NCI-H526 (cell line): Measurements from ENCODE around the gene ITPR1.
"Not testable (repeated sequence)": the region's sequence is repeated elsewhere in the genome, so short reads cannot be mapped to it uniquely, and the experiment has no call there.

ENCODE experiments used
- DNase-seq, 2 experiments: peaks; one replicate each; lab custom pipeline; 2025; lab: John Stamatoyannopoulos, UW

The ITPR1 gene

GRCh38 chr3:4758957-4759656 is 266.0 kb downstream of the ITPR1 start:
- no peak for DNase-seq

GRCh38 chr3:4759689-4760312 is 266.7 kb downstream of the ITPR1 start:
- DNase-seq, result no peak

DNA sequence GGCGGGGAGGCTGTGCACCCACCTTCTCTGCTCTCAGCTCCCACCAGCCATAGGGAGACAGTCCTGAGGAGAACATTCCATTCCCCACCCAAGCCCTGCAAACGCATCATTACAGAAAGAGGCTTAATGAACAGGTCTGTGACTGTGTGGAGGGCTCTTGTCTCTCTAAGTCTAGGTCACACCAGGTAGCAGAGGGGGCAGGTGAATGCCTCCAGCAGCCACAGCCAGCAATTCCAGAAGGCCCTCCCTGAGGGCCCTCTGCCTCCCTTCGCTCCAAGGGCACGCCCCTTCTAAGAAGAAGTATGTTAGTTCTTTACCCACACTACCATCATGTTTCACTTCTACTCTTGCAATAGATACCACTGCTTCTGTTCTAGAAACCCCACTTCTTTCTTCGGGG is 268.6 kb downstream of the ITPR1 start:
- no peak for DNase-seq

- DNase-seq, result not testable (repeated sequence)
These were observed 269.5 kb downstream of the ITPR1 start for GRCh38 chr3:4762481-4763230.

GRCh38 chr3:4763604-4764247 is 270.6 kb downstream of the ITPR1 start:
- DNase-seq, result no peak

DNA sequence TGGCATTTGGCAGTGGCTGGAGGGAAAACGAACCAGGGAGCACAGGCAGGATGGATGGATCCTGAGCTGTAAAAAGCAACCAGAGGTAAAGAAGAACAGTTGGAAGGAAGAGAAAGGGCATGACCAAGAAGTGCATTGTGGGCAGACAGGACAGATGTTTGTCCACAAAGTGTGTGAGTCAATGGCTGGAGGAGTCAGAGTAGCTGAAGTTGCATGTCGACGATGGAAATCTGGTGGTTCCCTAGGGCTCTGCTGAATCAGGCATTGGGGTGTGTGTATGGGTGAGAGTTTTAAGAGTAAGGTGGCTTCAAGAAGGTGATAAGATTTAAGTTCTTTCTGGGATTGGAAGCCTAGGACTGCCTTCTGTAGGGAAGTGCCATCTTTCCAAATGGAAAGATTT is 272.1 kb downstream of the ITPR1 start:
- DNase-seq, result no peak

- no peak for DNase-seq
These were observed 273.1 kb downstream of the ITPR1 start for GRCh38 chr3:4766263-4766662.

DNA sequence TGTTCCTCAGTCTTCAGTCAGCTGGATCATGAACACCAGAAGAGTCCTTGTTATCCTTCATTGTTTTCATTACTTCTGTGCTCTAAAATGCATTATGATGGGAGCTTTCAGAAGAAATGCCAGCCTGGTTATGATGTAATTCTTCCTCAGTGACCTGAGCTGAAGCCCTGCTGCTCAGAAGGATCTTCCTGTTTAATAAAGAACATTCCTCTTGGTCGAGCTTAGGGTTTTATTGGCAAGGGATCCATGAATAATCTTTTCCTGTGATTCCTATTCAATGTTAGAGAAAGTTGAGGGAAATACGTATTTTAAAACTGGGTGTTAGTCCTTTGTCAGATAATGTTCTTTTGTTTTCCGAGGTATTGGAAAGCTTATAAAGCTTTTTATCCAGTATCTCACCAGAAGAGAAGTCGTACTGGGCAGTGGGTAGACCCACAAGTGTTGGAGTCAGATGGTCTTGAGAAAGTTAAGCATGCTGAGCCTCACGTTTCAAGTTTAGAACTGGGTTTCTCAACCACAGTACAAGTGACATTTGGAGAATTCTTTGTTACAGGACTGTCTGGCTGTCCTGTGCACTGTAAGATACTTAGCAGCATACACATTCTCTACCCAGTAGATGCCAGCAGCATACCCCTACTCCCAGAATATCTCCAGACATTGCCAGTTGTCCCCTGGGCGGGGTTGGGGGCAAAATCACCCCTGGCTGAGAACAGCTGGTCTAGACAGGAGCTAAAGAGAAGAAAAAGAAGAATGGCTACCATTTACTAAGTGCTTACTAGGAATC is 273.8 kb downstream of the ITPR1 start:
- no peak for DNase-seq

DNA sequence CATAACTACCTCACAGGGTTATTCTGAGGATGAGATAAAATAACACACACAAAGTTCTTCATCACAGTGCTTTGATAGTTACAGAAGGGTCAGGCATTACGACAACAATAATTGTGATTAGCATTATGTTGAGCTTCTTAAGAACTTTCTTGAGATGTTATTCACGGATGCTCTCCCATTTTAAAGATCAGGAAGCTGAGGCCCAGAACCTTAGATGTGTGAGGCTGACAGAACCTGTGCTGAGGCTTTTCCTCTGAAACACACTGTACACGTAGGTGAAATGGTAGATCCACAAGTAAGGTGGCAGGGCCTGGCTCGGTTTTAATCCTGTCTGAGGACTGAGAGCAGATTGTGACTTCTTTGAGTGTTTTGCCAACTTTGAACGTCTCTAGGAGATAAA is 274.9 kb downstream of the ITPR1 start:
- DNase-seq, result no peak

DNA sequence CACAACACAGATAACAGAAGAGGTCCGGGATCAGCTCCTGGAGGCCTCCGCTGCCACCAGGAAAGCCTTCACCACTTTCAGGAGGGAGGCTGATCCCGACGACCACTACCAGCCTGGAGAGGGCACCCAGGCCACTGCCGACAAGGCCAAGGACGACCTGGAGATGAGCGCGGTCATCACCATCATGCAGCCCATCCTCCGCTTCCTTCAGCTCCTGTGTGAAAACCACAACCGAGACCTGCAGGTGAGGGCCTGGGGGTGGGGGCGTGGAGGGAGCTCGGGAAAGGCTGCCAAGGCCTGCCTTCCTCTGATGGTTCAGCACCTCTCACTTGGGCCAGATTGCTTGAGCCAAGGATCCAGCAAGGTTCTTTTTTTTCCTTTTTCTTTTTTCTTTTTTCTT is 275.4 kb downstream of the ITPR1 start:
- DNase-seq, result no peak

DNA sequence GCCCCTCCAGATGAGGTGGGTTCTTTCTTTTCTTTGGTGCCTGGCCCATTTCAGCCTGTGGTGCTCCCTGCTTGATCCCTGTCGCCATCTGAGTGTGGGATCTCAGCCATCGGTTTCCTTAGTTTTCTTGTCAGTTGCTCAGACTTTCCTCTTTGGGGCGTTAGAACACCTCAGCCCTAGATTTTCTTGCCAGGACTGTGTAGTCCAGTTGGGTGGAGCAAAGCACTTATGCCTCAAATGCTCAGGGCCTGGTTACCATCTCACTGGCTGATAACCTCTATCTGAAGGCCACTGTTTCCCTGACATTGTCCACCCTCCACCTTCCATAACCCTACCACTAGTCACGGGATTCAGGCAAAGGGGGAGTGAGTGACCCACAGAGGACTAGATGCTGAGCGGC is 277.4 kb downstream of the ITPR1 start:
- no peak for DNase-seq

- no peak for DNase-seq
These were observed 278.1 kb downstream of the ITPR1 start for GRCh38 chr3:4771243-4771642.

GRCh38 chr3:4772171-4772804 is 279.1 kb downstream of the ITPR1 start:
- DNase-seq, result no peak

DNA sequence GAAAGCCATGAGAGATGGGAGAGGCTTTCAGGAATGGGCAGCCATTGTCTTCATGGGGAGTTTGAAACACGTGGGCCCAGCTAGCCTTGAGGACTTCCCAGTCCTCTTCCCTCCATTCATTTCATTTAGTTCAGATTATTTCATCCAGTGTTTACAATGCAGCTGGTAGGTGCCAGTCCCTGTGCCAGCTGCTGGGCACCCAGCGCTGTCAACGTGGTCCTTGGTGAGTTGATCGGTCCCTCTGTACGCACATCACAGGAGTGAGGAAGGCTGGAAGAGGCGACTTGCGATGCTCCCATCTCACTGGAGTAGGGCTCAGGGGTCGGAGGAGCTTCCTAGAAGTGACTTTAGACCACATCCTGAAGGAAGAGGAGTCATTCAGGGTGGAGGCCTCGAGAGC is 279.7 kb downstream of the ITPR1 start:
- DNase-seq, result no peak

DNA sequence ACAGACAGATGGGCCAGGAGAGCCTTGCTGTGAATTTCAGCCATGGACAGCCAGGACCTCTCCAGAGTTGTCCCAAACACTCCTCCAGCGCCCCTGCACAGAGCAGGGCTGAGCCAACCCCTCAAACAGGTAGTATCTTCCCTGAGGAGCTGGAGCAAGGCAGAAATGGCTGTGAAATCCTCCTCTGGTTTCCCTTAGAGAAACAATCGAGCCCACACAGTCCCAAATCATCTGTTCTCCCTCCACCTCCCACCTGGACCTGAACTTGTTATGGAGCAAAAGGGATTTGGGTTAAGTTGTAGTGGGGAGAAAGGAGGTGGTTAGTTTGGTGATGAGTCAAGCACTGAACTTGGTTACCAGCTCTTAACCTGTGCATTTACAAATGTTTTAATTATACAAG is 280.4 kb downstream of the ITPR1 start:
- no peak for DNase-seq

- DNase-seq, result no peak
These were observed 281.4 kb downstream of the ITPR1 start for GRCh38 chr3:4774531-4774930.

- no peak for DNase-seq
These were observed 283.3 kb downstream of the ITPR1 start for GRCh38 chr3:4776399-4776979.

DNA sequence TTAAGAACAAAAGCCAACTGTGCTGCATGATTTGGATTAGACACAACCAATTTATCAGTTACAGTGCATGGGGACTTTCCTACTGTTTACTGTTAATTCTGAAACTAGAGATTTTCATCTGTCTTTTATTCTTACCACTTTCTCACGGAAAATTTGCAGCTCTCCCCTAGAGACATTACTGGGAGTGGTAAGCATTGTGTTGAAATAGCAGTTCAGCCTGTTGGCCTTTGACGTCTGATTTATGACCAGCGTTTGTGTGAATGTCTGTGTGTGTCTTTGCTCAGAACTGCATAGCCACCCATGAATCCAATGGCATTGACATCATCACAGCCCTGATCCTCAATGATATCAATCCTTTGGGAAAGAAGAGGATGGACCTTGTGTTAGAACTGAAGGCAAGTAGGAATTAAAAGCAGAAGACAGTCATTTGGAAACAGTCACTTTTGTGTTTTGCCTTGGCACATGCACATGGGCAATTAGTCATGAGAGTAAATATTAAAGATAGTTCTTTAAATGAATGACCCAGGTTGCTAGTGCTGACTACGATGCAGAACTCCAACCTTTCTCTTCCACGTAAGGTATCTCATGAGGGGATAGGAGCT is 283.9 kb downstream of the ITPR1 start:
- DNase-seq, result no peak

DNA sequence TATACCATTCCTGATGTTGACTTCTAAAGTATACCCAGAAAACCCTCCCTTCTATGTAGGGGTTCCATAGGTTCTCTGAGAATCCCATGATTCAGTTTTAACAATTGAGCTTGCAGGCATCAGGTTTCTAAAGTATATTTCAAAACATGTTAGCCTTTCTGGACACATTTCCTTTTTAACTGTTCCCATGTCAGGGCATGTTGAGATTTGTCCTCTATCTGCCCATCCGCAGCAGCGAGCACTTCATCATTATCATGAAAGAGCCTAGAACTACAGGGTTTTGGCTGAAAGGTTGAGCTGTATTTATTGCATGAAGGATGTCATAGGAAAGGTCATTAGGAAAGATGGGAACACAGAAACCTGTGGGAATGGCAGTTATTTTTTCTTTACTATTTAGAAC is 285.0 kb downstream of the ITPR1 start:
- no peak for DNase-seq

- DNase-seq, result no peak
These were observed 285.6 kb downstream of the ITPR1 start for GRCh38 chr3:4778740-4779139.

- no peak for DNase-seq
These were observed 287.4 kb downstream of the ITPR1 start for GRCh38 chr3:4780545-4780957.
